HCT116 (cell line): ENCODE data around the gene DRD3. TPM values are rescaled to one million over a fixed set of nuclear protein-coding genes. Genes with fewer than 3 reads are reported as not detected.

Experiments
- ATAC-seq: fragments of 200-7000 bp; cut with Tn5 transposase; 2 replicates; pipeline ENCODE4 v1.9.1; 2020; ENCODE audit warnings: mild to moderate bottlenecking, moderate library complexity
- BruUV-seq: library from RNA; stranded (reverse); fragments of 400-500 nt; replicated peaks from 2 replicates; lab custom pipeline; 2021; lab: Mats Ljungman, UMichigan
- CTCF ChIA-PET: fragments of 300-600 bp; sonication (Branson Sonifier 250); formaldehyde crosslinking; loops from one replicate; lab custom pipeline; 2021; ENCODE audit warnings: antibody characterized with exemption; lab: Charles Lee
- POLR2A ChIA-PET: fragments of 300-600, 350-600 bp; sonication (Branson Sonifier 250); formaldehyde crosslinking; loops from one replicate; lab custom pipeline; 2021; ENCODE audit warnings: antibody characterized with exemption; lab: Charles Lee
- RAD21 ChIA-PET, 2 experiments: fragments of 300-600 bp; sonication (Branson Sonifier 250); formaldehyde crosslinking; loops; one replicate each; lab custom pipeline; 2023; ENCODE audit warnings: low total read pairs in 2 of 2; ENCODE audit not compliant: uncharacterized antibody in 2 of 2, unreplicated experiment in 2 of 2, low non-redundant PET in 1 of 2; lab: Charles Lee
- DNase-seq: peaks from one replicate; pipeline ENCODE4 v3.0.0-alpha.2; 2010; ENCODE audit warnings: low read depth, low spot score
- H2AFZ ChIP-seq: fragments of 200-600 bp; shearing (Covaris generic), sonication (generic); 2 replicates; pipeline ENCODE4 v1.6.1; 2017; ENCODE audit warnings: low read depth, mixed run types, mixed read lengths, antibody characterized with exemption, low read length; ENCODE audit not compliant: poor library complexity, severe bottlenecking
- H3K27ac ChIP-seq: 2 replicates; pipeline ENCODE4 v1.5.1; 2012; ENCODE audit warnings: low read depth, low read length
- H3K27me3 ChIP-seq: fragments of 200-600 bp; sonication (generic); 2 replicates; pipeline ENCODE4 v1.6.1; 2016; ENCODE audit warnings: mixed run types, low read length, mixed read lengths; ENCODE audit not compliant: insufficient read depth
- H3K36me3 ChIP-seq, 2 experiments: fragments of 200-500 bp in 1 of 2; fragments of 200-600 bp in 1 of 2; sonication (Bioruptor generic) in 1 of 2; sonication (generic) in 1 of 2; 2 replicates each; pipeline versions ENCODE4 v1.5.1 to v1.6.1; 2014 to 2016; ENCODE audit warnings: low read length in 2 of 2, inconsistent platforms in 1 of 2, mixed read lengths in 1 of 2, mixed run types in 1 of 2; ENCODE audit not compliant: insufficient read depth in 2 of 2, control insufficient read depth in 1 of 2
- H3K4me1 ChIP-seq, 2 experiments: fragments of 200-600 bp in 1 of 2; sonication (generic) in 1 of 2; 2 replicates each; pipeline versions ENCODE4 v1.5.1 to v1.6.1; 2012 to 2017; ENCODE audit warnings: low read length in 2 of 2, inconsistent platforms in 1 of 2, mild to moderate bottlenecking in 1 of 2, mixed read lengths in 1 of 2, mixed run types in 1 of 2, moderate library complexity in 1 of 2; ENCODE audit not compliant: insufficient read depth in 2 of 2, control insufficient read depth in 1 of 2
- H3K4me2 ChIP-seq: fragments of 200-600 bp; sonication (generic); 2 replicates; pipeline ENCODE4 v1.6.1; 2017; ENCODE audit warnings: mixed run types, low read length, mixed read lengths
- H3K4me3 ChIP-seq, 2 experiments: fragments of 200-600 bp in 1 of 2; sonication (generic) in 1 of 2; replicated peaks in 1 of 2; 2 replicates each; pipeline ENCODE4 v1.5.1; 2011 to 2016; ENCODE audit warnings: low read length in 2 of 2, control low read depth in 1 of 2, low read depth in 1 of 2, mild to moderate bottlenecking in 1 of 2, mixed read lengths in 1 of 2, mixed run types in 1 of 2
- H3K79me2 ChIP-seq: fragments of 200-600 bp; sonication (generic); 2 replicates; pipeline ENCODE4 v1.6.1; 2017; ENCODE audit warnings: mild to moderate bottlenecking, mixed run types, low read length, moderate library complexity, mixed read lengths; ENCODE audit not compliant: insufficient read depth
- H3K9ac ChIP-seq: fragments of 200-600 bp; sonication (generic); 2 replicates; pipeline ENCODE4 v1.6.1; 2016; ENCODE audit warnings: low read length, mixed read lengths
- H3K9me2 ChIP-seq: fragments of 200-600 bp; sonication (generic), shearing (Covaris generic); 2 replicates; pipeline ENCODE4 v1.6.1; 2017; ENCODE audit warnings: mixed run types, mild to moderate bottlenecking, moderate library complexity; ENCODE audit not compliant: insufficient read depth
- H3K9me3 ChIP-seq, 2 experiments: fragments of 200-500 bp in 1 of 2; fragments of 200-600 bp in 1 of 2; sonication (Bioruptor generic) in 1 of 2; sonication (generic) in 1 of 2; 2 replicates each; pipeline ENCODE4 v1.6.1; 2014 to 2017; ENCODE audit warnings: low read length in 2 of 2, mixed read lengths in 2 of 2, inconsistent platforms in 1 of 2, low read depth in 1 of 2, mild to moderate bottlenecking in 1 of 2, mixed run types in 1 of 2, moderate library complexity in 1 of 2; ENCODE audit not compliant: control insufficient read depth in 1 of 2, insufficient read depth in 1 of 2
- H4K20me1 ChIP-seq: fragments of 200-600 bp; sonication (generic), shearing (Covaris generic); 2 replicates; pipeline ENCODE4 v1.6.1; 2017; ENCODE audit warnings: mixed run types, mild to moderate bottlenecking, moderate library complexity; ENCODE audit not compliant: insufficient read depth
- ELF1 ChIP-seq: IDR thresholded peaks from 2 replicates; pipeline ENCODE4 v1.6.1; 2012; ENCODE audit warnings: low read depth, borderline replicate concordance
- SRF ChIP-seq: IDR thresholded peaks from 2 replicates; pipeline ENCODE4 v1.6.1; 2012; ENCODE audit warnings: low read depth
- intact Hi-C: fragments of 100-400 bp; cut with micrococcal nuclease; formaldehyde crosslinking; loops from 2 replicates; pipeline ENCODE4 v1.10.0; 2022
- total RNA-seq: library from RNA; stranded (reverse); gene quantifications from one replicate; pipeline ENCODE4 v1.2.1, GENCODE V29; 2021; ENCODE audit not compliant: unreplicated experiment

DRD3 gene
- total RNA-seq, 1 experiment from 2014 or later, result not detected

DNA sequence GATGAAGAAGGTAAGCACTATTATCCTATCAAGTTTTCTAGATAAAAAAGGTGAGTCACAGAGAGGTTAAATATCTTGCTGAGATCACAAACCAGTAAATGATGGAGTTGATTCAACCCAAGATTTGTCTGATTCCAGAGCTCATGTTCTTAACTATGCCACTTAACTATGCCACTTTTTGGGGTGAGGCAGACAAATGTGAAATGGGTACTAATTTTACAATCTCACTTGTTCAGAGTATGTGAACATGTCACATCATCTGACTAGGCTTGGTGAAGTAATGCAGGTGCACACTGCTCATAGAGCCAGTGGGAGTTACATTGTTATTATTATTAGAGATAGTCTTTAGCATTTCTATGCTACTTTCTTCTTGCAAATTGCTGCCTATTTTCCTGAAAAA is 2.0 kb downstream of the DRD3 start:
- Histone ChIP-seq H3K27me3 (peaks cover 55% of the 10 kb centered on the region), H3K4me3 (no peak overlapping the region), H3K4me1 (no peaks in the 10 kb centered on the region), H3K9me2 (no peaks in the 10 kb centered on the region), H2AFZ (no peak overlapping the region), H3K9me3 (no peaks in the 10 kb centered on the region), H3K36me3 (no peaks in the 10 kb centered on the region), H3K9ac (no peak overlapping the region), H4K20me1 (no peaks in the 10 kb centered on the region), H3K4me2 (no peak overlapping the region), H3K79me2 (no peaks in the 10 kb centered on the region), H3K27ac (no peak overlapping the region)
- no peak for DNase-seq
- BruUV-seq, result no TSS peak
- ChIA-PET RAD21 (no interaction called here), POLR2A (no interaction called here), CTCF (interaction anchor here (2.7 kb wide), 1 partner anchor 22 kb away, joined by 12 read pairs; no protein-coding TSS in a partner anchor)
- no peak for ATAC-seq
- intact Hi-C loops, result no loop called here
- no peak for TF ChIP-seq SRF

DNA sequence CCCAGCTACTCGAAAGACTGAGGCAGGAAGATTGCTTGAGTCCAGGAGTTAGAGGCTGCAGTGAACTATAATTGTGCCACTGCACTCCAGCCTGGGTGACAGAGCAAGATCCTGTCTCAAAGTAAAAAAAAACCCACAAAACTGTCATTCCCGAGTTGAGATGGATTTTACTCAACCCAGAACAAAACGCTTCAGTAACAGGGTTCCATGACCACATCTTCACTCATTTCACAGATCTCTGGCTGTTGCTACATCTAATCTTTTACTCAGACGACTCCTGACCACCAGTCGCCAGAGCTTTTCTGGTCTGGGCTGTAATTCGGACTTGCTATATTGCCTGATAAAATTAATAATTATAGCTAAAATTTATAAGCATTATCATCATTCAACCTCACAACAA is 2.4 kb downstream of the DRD3 start:
- DNase-seq, result no peak
- Histone ChIP-seq H3K4me3 (no peak overlapping the region), H3K27me3 (peaks cover 51% of the 10 kb centered on the region)
- no peak for ATAC-seq
- POLR2A ChIA-PET, result no interaction called here
- TF ChIP-seq ELF1, result no peak
- TF ChIP-seq, all 23 proteins: peak for 0
- no peaks in the 10 kb centered on the region for H3K9me2 ChIP-seq
- H3K4me2 ChIP-seq, result no peak overlapping the region
- H3K36me3 ChIP-seq, result no peaks in the 10 kb centered on the region
- no peak overlapping the region for H2AFZ ChIP-seq
- CTCF ChIA-PET, result interaction anchor here (2.7 kb wide), 1 partner anchor 21 kb away, joined by 12 read pairs; no protein-coding TSS in a partner anchor
- RAD21 ChIA-PET, result no interaction called here
- H3K79me2 ChIP-seq, result no peaks in the 10 kb centered on the region
- intact Hi-C loops, result no loop called here
- H3K9ac ChIP-seq, result no peak overlapping the region
- H3K9me3 ChIP-seq, result no peaks in the 10 kb centered on the region
- H4K20me1 ChIP-seq, result no peaks in the 10 kb centered on the region
- no TSS peak for BruUV-seq
- no peak overlapping the region for H3K27ac ChIP-seq
- H3K4me1 ChIP-seq, result no peaks in the 10 kb centered on the region
